Stimulated activated CD4-positive, alpha-beta T cell treated with anti-CD3 and anti-CD28 coated beads, Interleukin-4, amount 100 ng/mL, for 1 hour (primary cell): ENCODE data around the gene TRAK1.
A peak's percentile ranks its signal among the peaks of the same experiment; 100 is the strongest.

Experiments used
- DNase-seq: peaks from one replicate; pipeline ENCODE4 v3.0.0-alpha.2; 2020

The TRAK1 gene

DNA sequence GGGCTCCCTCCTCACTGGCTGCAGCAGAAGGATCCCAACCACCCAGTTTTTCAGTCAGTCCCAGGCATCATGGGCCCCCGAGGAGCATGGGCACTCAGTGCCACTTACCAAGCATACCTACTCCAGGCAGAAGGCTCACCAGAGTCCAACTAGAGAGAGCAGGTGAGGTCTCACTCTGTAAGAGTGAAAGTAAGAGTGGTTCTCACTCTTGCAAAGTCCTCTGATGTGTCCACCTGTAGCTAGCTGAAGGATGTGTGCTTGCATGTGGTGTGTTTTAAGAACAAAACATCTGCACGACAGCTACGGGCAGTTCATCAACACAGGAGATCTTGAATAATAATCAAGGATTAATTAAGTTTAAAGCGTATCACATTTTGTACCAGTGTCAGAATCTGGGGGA is 125.1 kb downstream of the TRAK1 start:
- no peak for DNase-seq

DNA sequence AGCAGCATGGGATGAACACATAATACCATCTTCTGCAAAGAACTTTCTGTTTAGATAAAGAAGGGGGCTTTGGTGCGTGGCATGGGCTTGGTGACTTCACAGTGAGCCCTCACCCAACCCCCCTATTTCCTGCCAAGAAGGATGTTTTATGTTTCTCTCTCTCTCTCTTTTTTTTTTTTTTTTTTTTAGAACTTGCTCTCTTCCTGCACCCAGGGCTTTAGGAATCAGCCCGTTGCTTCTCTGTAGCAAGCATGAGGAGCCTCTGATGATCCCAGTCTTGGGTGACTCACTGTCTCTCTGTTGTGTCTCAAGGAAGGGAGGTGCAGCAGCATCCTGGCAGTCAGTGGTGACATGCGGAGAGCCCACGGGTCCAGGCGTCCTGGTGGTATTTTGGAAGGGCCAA is 125.8 kb downstream of the TRAK1 start:
- DNase-seq, result no peak

- no peak for DNase-seq
These were observed 129.4 kb downstream of the TRAK1 start for GRCh38 chr3:42220436-42221121.

- DNase-seq, result no peak
These were observed 132.0 kb downstream of the TRAK1 start for GRCh38 chr3:42222942-42223693.

GRCh38 chr3:42224178-42224577 is 133.0 kb downstream of the TRAK1 start:
- no peak for DNase-seq

DNA sequence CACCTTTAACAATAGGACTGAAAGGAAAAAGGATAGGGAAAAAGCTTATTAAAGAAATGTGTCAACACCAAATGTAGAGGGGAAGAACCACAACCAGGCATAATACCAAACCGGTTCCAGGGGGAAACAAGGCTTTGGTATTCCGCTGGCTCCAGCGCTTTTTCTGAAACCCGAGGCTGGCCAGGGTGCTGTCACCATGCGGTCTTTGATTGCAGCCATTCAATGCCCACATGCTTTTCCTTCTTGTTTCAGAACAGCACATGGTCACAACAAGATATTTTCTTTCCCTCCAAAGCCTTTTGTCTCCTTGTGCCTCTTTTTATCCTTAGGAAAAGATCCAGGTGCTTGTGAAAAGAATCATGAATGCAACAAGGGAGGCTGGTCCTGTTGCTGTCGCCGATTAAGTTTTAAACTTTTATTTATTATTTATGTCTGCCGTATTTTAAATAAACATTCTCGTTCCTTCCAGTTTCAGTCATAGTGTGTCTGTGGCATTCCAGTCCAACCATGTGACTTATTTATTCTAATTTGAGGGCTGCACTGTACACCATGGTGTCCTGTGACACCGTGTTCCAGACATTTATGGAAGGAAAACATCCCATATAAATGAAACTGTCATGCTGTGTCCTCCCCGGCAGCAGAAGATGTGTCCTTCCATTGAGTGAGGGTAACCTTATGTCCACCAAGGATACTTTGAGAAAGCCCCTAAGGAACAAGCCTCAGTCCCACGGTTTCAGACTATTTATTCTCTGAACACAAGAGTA is 133.7 kb downstream of the TRAK1 start:
- DNase-seq, result no peak

GRCh38 chr3:42225486-42226363 is 134.6 kb downstream of the TRAK1 start:
- no peak for DNase-seq

DNA sequence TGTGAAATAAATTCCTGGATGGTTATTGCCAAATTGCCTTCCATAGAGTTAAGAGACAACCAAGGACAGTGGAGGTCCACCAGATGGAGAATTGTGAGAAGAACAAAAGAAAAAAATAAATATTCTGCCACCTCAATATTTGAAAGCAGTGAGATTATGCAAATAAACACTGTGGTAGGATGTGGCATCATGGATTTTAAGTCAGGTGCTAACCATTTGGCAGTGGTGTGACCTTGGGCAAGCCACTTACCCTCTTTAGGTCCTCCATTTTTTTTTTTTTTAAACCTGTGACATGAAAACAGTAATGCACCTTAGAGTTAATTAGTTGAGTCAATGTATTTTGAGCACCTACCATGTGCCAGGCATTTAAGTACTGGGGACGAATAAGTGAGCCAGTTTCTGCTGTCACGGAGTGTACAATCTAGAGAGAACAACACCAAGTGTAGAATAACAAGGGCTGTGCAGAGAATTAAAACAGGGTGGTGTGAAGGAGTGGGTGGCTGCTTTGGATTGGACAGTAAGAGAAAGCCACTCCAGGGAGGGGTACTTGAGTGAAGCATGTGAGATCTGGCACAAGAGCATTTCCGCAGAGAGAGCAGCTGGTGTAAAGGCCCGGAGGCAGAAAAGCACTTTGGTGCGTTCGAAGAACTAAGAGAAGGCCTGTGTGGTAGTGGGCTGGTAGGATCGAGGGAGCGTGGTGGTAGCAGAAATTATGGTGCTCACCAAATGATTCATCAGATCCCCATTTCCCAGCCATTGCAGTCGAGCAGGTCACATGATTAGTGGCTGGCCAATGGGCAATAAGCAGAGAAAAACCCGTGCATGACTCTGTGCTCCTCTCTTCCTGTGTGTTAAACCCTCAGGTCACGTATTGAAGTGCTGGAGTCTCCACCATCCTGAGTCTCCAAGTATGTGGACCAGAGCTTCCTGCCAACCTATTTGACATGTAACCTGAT is 135.6 kb downstream of the TRAK1 start:
- no peak for DNase-seq

GRCh38 chr3:42228796-42229195 is 137.6 kb downstream of the TRAK1 start:
- no peak for DNase-seq

DNA sequence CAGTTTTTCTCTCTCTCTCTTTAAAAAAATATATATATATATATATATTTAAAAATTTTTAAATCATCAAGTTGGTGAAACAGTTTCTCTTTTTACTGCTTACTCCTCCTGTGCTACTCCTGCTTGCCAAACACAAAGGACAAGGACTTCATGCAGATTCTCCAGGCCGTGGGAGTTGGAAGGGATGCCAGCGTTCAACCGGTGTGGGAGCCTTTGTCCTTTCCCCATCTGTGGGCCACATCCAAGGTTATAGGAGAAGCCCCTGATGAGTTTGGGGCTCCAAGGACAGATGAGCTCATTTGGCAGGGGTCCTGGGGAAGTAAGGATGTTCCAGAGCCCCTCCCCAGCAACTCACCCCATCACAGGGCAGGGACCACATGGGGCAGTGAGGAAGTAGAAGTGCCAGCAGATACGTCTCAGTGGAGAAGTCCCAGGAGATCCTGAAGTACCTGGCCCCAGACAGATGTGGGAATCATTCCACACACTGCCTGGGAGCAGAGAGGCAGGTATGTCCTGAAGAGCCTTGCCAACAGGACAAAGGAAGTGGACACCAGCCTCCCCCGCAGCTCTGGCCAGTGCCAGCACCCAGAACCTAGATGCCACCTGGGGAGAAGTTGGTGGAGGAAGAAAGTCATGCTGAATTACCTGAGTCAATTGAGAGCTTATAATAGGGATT is 138.2 kb downstream of the TRAK1 start:
- no peak for DNase-seq

GRCh38 chr3:42229942-42230688 is 139.0 kb downstream of the TRAK1 start:
- DNase-seq, result no peak

DNA sequence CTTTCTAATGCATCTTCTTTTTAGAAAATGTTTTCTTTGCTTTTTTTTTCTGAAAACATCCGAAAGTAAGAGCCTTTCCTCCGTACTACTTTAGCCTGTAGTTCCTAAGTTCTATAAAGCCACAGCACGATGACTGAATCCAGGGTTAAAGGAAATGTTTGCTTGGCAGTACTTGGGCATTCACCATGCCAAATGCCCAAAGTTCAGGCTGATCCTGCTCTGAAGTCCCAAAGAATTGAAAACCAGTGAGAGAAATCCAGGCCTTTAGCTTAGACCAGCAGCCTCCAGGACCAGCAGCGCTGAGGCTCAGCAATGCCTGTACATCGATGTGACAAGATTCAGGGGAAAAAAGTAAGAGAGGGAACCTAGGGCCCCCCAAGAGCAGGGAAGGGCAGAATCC is 139.7 kb downstream of the TRAK1 start:
- no peak for DNase-seq

DNA sequence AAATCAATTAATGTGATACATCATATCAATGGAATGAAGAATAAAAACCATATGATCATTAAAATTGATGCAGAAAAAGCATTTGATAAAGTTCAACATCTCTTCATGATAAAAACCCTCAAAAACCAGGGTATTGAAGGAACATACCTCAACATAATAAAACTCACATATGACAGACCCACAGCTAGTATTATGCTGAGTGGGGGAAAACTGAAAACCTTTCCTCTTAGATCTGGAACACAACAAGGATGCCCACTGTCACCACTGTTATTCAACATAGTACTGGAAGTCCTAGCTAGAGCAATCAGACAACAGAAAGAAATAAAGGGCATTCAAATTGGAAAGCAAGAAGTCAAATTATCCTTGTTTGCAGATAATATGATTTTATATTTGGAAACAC is 144.4 kb downstream of the TRAK1 start:
- no peak for DNase-seq

- no peak for DNase-seq
These were observed 145.5 kb downstream of the TRAK1 start for GRCh38 chr3:42236611-42237010.

DNA sequence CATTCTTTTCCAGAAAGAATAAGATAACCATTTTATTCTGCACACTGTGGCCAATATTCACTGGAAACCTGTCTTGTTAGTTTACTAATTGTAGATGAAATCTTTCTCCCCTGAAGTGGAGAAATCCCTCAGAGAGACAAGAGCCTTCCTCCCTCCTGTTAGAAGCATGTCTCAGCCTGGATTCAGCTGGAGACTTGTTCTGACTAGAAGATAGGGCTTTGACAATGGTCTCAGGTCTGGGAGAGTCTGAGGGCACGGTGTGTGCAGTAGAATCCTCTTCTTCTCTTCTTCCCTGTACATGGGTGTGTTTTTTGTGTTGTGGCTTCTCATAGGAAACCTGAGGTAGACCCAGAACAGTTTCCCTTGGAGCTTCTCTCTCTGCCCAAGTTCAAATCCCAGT is 154.9 kb downstream of the TRAK1 start:
- no peak for DNase-seq

DNA sequence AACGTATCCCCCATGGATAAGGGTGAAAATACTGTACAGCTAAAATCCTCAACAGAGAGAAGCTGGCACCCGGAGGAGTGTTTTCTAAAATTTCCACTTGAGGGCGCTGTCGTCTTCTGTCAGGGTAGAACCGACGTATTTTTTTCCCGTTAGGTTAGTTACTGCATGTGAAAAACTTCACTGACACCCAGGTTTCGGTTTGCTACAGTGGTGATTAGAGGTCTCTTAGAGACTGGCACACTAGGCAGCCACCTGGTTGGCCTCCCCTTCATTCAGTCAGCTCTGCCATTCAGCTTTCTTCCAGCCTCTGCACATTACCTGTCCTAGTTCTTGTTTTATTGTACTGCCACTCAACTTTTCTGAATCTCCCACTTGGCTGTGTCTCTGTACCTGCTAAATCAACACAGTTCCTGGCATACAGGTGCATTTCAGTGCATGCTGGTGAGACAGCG is 156.4 kb downstream of the TRAK1 start:
- peak; percentile 48 for DNase-seq

DNA sequence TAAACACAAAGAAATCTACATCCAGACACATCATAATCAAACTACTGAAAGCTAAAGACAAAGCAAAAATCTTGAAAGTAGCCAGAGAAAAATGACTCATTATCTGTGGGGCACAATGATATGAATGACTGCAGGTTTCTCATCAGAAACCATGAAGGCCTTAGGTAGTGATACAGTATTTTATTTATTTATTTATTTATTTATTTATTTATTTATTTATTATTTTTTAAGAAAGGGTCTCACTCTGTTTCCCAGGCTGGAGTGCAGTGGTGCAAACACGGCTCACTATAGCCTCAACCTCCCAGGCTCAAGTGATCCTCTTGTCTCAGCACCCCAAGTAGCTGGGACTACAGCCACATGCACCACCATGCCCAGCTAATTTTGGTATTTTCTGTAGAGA is 159.6 kb downstream of the TRAK1 start:
- no peak for DNase-seq

DNA sequence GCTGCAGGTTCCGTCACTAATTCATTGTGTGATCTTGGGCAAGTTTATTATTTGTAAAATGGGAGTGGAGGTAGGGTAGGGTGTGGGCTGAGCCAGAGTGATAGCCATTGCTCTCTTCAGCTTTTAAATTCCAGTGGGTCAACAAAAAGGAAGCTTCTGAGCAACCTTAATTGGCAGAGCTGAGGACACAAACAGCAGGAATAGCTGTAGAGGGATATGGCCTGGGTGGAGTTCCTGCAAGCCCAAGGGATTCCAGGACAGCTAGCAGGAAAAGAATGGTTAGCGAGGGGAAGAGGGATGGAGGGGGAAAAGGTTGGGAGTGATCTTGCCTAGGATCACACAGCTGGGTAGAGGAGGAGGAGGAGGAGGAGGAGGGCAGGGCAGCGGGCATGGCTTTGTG is 163.4 kb downstream of the TRAK1 start:
- DNase-seq, result no peak

DNA sequence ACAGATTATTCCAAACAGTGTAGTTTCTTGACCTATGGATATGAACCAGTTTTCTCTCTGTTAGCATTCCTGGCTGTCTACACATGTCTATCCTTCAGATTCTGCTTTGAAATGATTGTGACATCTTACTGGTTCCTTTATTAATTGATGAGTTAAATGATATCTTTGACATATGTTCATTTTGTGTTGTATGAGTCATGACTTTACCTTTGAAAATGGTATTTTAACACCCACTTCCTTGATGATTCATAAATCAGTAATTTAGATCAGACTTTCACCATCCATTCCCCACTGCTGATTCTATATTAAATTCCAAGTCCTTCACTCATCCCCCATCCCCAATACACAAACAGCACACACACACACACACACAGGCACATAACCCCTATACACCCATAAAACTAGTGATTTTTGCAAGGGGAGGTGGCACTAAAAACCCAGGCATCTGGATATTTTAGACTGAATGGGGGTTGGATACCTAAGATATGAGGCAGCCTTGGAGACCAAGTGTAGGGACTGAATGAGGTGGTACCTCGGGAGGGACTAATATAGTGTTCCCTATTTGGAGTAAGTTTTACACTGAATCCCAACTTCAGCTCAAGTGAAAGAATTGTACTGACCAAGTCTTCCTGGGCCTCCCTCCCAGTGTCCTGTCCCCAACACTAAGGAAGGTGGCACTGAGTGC is 165.1 kb downstream of the TRAK1 start:
- no peak for DNase-seq

DNA sequence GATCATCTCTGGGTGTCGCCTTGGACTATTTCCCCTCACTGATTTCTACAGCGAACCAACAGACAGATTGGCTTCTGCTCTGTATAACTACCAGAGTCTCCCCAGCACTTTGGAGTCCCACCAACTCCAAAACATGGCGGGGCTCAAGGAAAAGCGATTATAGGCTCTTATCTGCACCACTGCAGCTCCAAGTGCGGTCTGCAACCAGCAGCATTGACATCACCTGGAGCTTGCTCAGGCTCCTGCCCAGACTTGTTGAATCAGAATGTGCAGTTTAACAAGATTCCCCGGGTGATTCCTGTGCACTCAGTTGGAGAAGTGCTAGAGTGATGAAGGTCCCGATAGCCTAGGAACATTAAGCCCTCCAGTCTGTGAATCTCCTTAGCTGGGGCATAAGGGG is 165.8 kb downstream of the TRAK1 start:
- no peak for DNase-seq
